ENCODE measurements around the gene SEMA4C.
A peak's percentile ranks its signal among the peaks of the same experiment; 100 is the strongest.

SEMA4C gene

GRCh38 chr2:96839875-96840850, 29.7 kb downstream of the SEMA4C start:
- DNase-seq: no peak

GRCh38 chr2:96839293-96839874, 30.5 kb downstream of the SEMA4C start:
- no peak for DNase-seq

GRCh38 chr2:96838345-96839292, 31.3 kb downstream of the SEMA4C start:
- no peak for DNase-seq

- DNase-seq: no peak
Observed at GRCh38 chr2:96837575-96837974, 32.3 kb downstream of the SEMA4C start.

- no peak for DNase-seq
Observed at GRCh38 chr2:96835830-96836229, 34.0 kb downstream of the SEMA4C start.

- DNase-seq: no peak
Observed at GRCh38 chr2:96832754-96833507, 36.9 kb downstream of the SEMA4C start.

GRCh38 chr2:96832408-96832753, 37.5 kb downstream of the SEMA4C start:
- no peak for DNase-seq

GRCh38 chr2:96831679-96832078, 38.2 kb downstream of the SEMA4C start:
- DNase-seq: no peak

- peak; percentile 65 for DNase-seq
Observed at GRCh38 chr2:96830044-96830562, 39.8 kb downstream of the SEMA4C start.

- DNase-seq: no peak
Observed at GRCh38 chr2:96828874-96829273, 41.0 kb downstream of the SEMA4C start.

GRCh38 chr2:96828436-96828835, 41.4 kb downstream of the SEMA4C start:
- DNase-seq: no peak

- no peak for DNase-seq
Observed at GRCh38 chr2:96826546-96827278, 43.2 kb downstream of the SEMA4C start.

GRCh38 chr2:96825057-96825456, 44.8 kb downstream of the SEMA4C start:
- no peak for DNase-seq

- DNase-seq: no peak
Observed at GRCh38 chr2:96824079-96824870, 45.6 kb downstream of the SEMA4C start.

GRCh38 chr2:96823198-96823597, 46.7 kb downstream of the SEMA4C start:
- no peak for DNase-seq

GRCh38 chr2:96822786-96823185, 47.1 kb downstream of the SEMA4C start:
- DNase-seq: no peak

- no peak for DNase-seq
Observed at GRCh38 chr2:96821113-96821675, 48.7 kb downstream of the SEMA4C start.

- DNase-seq: no peak
Observed at GRCh38 chr2:96819876-96820511, 49.9 kb downstream of the SEMA4C start.

GRCh38 chr2:96819128-96819875, 50.6 kb downstream of the SEMA4C start:
- peak; percentile 80 for DNase-seq
